Astrocyte of the hippocampus (primary cell): ENCODE results near the gene HMGXB3.

Experiments used
- DNase-seq: peaks from one replicate; pipeline ENCODE4 v3.0.0; 2011; ENCODE audit warnings: low read depth, low spot score

HMGXB3 gene

GRCh38 chr5:150085950-150086715 lies 85.6 kb downstream of the HMGXB3 start, which contains the start of gene CSF1R:
Gene CSF1R, minus strand, starts transcription at chr5:150086554. Its CDS starts 127 bp downstream, at chr5:150086427.
- DNase-seq, result no peak

- DNase-seq, result no peak
Observed at GRCh38 chr5:150092159-150092787, 91.7 kb downstream of the HMGXB3 start.

GRCh38 chr5:150097152-150097551 lies 96.6 kb downstream of the HMGXB3 start:
- DNase-seq, result no peak

GRCh38 chr5:150101023-150101422 lies 100.5 kb downstream of the HMGXB3 start:
- no peak for DNase-seq
